K562 (cell line): ENCODE data around the gene HIVEP1. TPM values are rescaled to one million over a fixed set of nuclear protein-coding genes. Genes with fewer than 3 reads are reported as not detected.

Experiments
- CBFA2T2 ChIP-seq: fragments of 450-650 bp; conservative IDR thresholded peaks from 2 replicates; pipeline ENCODE4 v1.6.1; 2017; ENCODE audit warnings: mild to moderate bottlenecking
- CBX3 ChIP-seq, 2 experiments: IDR thresholded peaks; 1 replicate in 1 of 2; 2 replicates in 1 of 2; pipeline ENCODE4 v1.6.1; 2012; ENCODE audit warnings: inconsistent platforms in 2 of 2, low read length in 2 of 2, borderline replicate concordance in 1 of 2, control low read depth in 1 of 2
- GABPB2 ChIP-seq: fragments of 250-450 bp; sonication (Bioruptor Pico); conservative IDR thresholded peaks from 2 replicates; pipeline ENCODE4 v1.5.1; 2021; ENCODE audit warnings: mild to moderate bottlenecking
- NBN ChIP-seq: fragments of 450-650 bp; IDR thresholded peaks from 2 replicates; pipeline ENCODE4 v1.6.1; 2016; ENCODE audit warnings: low read depth, mild to moderate bottlenecking
- ZNF140 ChIP-seq: fragments of 250-450 bp; sonication (Bioruptor Pico); IDR thresholded peaks from 2 replicates; pipeline ENCODE4 v1.8.0; 2021; ENCODE audit warnings: moderate library complexity, mild to moderate bottlenecking, inconsistent platforms
- ZNF239 ChIP-seq: fragments of 250-450 bp; sonication (Bioruptor Pico); IDR thresholded peaks from 2 replicates; pipeline ENCODE4 v1.4.0; 2020; ENCODE audit warnings: mild to moderate bottlenecking
- polyA plus RNA-seq, 8 experiments: library from polyadenylated mRNA; depleted of rRNA in 4 of 8; stranded (reverse) in 5 of 8; unstranded in 3 of 8; fragments of >200 nt; fragmentation: Nextera tagmentation in 2 of 8; fragmentation: Illumina TruSeq in 1 of 8; extraction: Ambion mirVana in 2 of 8; extraction: Trizol in 1 of 8; gene quantifications; 2 replicates each; pipeline versions ENCODE4 v1.2.1 to v1.2.3, GENCODE V29; 2011 to 2014; ENCODE audit warnings: inconsistent platforms in 1 of 8, missing spikeins in 1 of 8
- total RNA-seq, 7 experiments: library from RNA; depleted of rRNA in 6 of 7; stranded (reverse); fragments of >200 nt in 6 of 7; fragmentation: Illumina TruSeq in 2 of 7; extraction: Trizol in 2 of 7; gene quantifications; 2 replicates each; pipeline versions ENCODE4 v1.2.1 to v1.2.3, GENCODE V29; 2011 to 2021; ENCODE audit warnings: low replicate concordance in 1 of 7
- TF ChIP-seq, protein P1 (sequence below): fragments of 250-450 bp; sonication (Bioruptor Pico); IDR thresholded peaks from 2 replicates; pipeline ENCODE4 v1.4.0; 2020
- TF ChIP-seq, protein P2 (sequence below): IDR thresholded peaks from 2 replicates; pipeline ENCODE4 v1.6.1; 2011; ENCODE audit warnings: borderline replicate concordance, low read depth, mild to moderate bottlenecking, moderate library complexity, low read length; ENCODE audit not compliant: insufficient read depth, poor library complexity, severe bottlenecking
- TF ChIP-seq, protein P3 (sequence below): sonication (generic); formaldehyde crosslinking; IDR thresholded peaks from 2 replicates; pipeline ENCODE4 v1.8.1; 2023; ENCODE audit warnings: mild to moderate bottlenecking, missing genetic modification reagents
- TF ChIP-seq, protein P4 (sequence below): fragments of 450-650 bp; IDR thresholded peaks from 2 replicates; pipeline ENCODE4 v1.6.1; 2016; ENCODE audit warnings: low read depth, mild to moderate bottlenecking, moderate library complexity
- TF ChIP-seq, protein P5 (sequence below): fragments of 450-650 bp; IDR thresholded peaks from 2 replicates; pipeline ENCODE4 v1.7.0; 2016; ENCODE audit warnings: borderline replicate concordance
- TF ChIP-seq, protein P6 (sequence below): IDR thresholded peaks from 2 replicates; pipeline ENCODE4 v1.6.1; 2012; ENCODE audit warnings: low read depth, low read length, improper control_type of control experiment, borderline replicate concordance

HIVEP1 gene
- total and polyA plus RNA-seq, 9 of the 15 experiments (the other 6 are each of a cell fraction or from before 2014, with no cell fraction given), result 6.0 to 33.3 (median 21.7) TPM

DNA sequence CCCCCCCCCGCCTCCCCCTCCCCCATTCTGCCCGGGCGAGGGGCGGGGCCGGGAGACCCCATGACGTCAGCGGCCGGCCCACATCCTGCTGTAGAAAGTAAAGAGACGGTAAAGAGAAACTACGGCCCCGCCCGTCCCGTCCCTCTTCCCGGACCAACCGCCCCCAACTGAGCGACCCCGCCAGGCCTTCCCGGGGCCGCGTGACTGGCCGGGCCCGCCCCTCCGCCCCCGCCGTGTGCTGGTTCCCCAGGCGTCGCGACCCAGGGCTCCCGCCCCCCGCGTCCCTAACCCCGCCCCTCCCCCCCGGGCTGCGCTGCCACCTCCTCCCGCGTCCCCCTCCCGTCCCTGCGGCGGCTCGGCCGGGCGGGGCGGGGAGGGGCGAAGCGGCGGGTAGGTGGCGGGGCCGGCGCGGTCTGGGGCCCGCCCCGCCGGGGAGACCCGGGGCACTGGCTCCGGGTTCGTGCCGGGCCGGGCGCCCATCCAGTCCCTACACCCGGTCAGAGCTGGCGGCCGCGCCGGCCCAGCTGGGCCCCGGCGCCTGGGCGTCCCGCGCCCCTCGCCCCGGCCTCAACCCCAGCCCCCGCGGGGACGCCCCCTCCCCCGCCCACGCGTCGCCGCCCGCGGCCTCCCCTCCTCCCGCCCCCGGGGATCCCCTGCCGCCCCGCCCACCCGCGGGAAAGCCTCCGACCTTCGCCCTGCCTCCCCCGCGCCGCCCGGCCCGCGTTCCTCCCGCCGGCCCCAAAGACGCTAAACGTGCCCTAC lies 655 bp upstream of the HIVEP1 start (continued):
- TF ChIP-seq, protein P1, sequence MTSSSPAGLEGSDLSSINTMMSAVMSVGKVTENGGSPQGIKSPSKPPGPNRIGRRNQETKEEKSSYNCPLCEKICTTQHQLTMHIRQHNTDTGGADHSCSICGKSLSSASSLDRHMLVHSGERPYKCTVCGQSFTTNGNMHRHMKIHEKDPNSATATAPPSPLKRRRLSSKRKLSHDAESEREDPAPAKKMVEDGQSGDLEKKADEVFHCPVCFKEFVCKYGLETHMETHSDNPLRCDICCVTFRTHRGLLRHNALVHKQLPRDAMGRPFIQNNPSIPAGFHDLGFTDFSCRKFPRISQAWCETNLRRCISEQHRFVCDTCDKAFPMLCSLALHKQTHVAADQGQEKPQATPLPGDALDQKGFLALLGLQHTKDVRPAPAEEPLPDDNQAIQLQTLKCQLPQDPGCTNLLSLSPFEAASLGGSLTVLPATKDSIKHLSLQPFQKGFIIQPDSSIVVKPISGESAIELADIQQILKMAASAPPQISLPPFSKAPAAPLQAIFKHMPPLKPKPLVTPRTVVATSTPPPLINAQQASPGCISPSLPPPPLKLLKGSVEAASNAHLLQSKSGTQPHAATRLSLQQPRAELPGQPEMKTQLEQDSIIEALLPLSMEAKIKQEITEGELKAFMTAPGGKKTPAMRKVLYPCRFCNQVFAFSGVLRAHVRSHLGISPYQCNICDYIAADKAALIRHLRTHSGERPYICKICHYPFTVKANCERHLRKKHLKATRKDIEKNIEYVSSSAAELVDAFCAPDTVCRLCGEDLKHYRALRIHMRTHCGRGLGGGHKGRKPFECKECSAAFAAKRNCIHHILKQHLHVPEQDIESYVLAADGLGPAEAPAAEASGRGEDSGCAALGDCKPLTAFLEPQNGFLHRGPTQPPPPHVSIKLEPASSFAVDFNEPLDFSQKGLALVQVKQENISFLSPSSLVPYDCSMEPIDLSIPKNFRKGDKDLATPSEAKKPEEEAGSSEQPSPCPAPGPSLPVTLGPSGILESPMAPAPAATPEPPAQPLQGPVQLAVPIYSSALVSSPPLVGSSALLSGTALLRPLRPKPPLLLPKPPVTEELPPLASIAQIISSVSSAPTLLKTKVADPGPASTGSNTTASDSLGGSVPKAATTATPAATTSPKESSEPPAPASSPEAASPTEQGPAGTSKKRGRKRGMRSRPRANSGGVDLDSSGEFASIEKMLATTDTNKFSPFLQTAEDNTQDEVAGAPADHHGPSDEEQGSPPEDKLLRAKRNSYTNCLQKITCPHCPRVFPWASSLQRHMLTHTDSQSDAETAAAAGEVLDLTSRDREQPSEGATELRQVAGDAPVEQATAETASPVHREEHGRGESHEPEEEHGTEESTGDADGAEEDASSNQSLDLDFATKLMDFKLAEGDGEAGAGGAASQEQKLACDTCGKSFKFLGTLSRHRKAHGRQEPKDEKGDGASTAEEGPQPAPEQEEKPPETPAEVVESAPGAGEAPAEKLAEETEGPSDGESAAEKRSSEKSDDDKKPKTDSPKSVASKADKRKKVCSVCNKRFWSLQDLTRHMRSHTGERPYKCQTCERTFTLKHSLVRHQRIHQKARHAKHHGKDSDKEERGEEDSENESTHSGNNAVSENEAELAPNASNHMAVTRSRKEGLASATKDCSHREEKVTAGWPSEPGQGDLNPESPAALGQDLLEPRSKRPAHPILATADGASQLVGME (CRISPR knock-in tag), result no peak
- TF ChIP-seq, protein P2, sequence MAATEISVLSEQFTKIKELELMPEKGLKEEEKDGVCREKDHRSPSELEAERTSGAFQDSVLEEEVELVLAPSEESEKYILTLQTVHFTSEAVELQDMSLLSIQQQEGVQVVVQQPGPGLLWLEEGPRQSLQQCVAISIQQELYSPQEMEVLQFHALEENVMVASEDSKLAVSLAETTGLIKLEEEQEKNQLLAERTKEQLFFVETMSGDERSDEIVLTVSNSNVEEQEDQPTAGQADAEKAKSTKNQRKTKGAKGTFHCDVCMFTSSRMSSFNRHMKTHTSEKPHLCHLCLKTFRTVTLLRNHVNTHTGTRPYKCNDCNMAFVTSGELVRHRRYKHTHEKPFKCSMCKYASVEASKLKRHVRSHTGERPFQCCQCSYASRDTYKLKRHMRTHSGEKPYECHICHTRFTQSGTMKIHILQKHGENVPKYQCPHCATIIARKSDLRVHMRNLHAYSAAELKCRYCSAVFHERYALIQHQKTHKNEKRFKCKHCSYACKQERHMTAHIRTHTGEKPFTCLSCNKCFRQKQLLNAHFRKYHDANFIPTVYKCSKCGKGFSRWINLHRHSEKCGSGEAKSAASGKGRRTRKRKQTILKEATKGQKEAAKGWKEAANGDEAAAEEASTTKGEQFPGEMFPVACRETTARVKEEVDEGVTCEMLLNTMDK, result no peak
- TF ChIP-seq ZNF140 (CRISPR knock-in tag) (no peak), NBN (no peak), ZNF239 (CRISPR knock-in tag) (no peak), GABPB2 (CRISPR knock-in tag) (no peak), CBFA2T2 (no peak), CBX3 (IDR thresholded peaks at IDR 0.05; ENCODE audit: borderline replicate concordance in 1 of 2, low read length in 2 of 2) (no peak)
- TF ChIP-seq, protein P3, sequence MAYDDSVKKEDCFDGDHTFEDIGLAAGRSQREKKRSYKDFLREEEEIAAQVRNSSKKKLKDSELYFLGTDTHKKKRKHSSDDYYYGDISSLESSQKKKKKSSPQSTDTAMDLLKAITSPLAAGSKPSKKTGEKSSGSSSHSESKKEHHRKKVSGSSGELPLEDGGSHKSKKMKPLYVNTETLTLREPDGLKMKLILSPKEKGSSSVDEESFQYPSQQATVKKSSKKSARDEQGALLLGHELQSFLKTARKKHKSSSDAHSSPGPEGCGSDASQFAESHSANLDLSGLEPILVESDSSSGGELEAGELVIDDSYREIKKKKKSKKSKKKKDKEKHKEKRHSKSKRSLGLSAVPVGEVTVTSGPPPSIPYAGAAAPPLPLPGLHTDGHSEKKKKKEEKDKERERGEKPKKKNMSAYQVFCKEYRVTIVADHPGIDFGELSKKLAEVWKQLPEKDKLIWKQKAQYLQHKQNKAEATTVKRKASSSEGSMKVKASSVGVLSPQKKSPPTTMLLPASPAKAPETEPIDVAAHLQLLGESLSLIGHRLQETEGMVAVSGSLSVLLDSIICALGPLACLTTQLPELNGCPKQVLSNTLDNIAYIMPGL (CRISPR knock-in tag), result no peak
- TF ChIP-seq, protein P4, sequence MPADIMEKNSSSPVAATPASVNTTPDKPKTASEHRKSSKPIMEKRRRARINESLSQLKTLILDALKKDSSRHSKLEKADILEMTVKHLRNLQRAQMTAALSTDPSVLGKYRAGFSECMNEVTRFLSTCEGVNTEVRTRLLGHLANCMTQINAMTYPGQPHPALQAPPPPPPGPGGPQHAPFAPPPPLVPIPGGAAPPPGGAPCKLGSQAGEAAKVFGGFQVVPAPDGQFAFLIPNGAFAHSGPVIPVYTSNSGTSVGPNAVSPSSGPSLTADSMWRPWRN, result no peak
- TF ChIP-seq, protein P5, sequence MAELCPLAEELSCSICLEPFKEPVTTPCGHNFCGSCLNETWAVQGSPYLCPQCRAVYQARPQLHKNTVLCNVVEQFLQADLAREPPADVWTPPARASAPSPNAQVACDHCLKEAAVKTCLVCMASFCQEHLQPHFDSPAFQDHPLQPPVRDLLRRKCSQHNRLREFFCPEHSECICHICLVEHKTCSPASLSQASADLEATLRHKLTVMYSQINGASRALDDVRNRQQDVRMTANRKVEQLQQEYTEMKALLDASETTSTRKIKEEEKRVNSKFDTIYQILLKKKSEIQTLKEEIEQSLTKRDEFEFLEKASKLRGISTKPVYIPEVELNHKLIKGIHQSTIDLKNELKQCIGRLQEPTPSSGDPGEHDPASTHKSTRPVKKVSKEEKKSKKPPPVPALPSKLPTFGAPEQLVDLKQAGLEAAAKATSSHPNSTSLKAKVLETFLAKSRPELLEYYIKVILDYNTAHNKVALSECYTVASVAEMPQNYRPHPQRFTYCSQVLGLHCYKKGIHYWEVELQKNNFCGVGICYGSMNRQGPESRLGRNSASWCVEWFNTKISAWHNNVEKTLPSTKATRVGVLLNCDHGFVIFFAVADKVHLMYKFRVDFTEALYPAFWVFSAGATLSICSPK, result no peak
- TF ChIP-seq, protein P6, sequence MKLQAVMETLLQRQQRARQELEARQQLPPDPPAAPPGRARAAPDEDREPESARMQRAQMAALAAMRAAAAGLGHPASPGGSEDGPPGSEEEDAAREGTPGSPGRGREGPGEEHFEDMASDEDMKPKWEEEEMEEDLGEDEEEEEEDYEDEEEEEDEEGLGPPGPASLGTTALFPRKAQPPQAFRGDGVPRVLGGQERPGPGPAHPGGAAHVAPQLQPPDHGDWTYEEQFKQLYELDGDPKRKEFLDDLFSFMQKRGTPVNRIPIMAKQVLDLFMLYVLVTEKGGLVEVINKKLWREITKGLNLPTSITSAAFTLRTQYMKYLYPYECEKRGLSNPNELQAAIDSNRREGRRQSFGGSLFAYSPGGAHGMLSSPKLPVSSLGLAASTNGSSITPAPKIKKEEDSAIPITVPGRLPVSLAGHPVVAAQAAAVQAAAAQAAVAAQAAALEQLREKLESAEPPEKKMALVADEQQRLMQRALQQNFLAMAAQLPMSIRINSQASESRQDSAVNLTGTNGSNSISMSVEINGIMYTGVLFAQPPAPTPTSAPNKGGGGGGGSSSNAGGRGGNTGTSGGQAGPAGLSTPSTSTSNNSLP, result no peak
